Uterus (tissue), 4 donors: Measurements from ENCODE around the gene SPOCK1. TPM values are rescaled to one million over a fixed set of nuclear protein-coding genes. Genes with fewer than 3 reads are reported as not detected.

Experiments
- DNase-seq, 2 donors: peaks; one replicate each; pipeline ENCODE4 v3.0.0-alpha.2; 2019 to 2020
- H3K27ac ChIP-seq, 2 donors: fragments of 200-600 bp; sonication (generic); 1 replicate in 1 of 2; 2 replicates in 1 of 2; pipeline ENCODE4 v1.5.1; 2016 to 2018
- H3K27me3 ChIP-seq, 2 donors: fragments of 200-600 bp; sonication (generic); one replicate each; pipeline ENCODE4 v1.5.1; 2018 to 2019; ENCODE audit warnings: control low read depth in 1 of 2
- H3K36me3 ChIP-seq, 2 donors: fragments of 200-600 bp; sonication (generic); one replicate each; pipeline ENCODE4 v1.5.1; 2019; ENCODE audit warnings: control low read depth in 1 of 2
- H3K4me1 ChIP-seq, 2 donors: fragments of 200-600 bp; sonication (generic); one replicate each; pipeline ENCODE4 v1.5.1; 2018 to 2019; ENCODE audit warnings: control low read depth in 1 of 2
- H3K4me3 ChIP-seq, 2 donors: fragments of 200-600 bp; sonication (generic); 1 replicate in 1 of 2; 2 replicates in 1 of 2; pipeline ENCODE4 v1.5.1; 2018 to 2019; ENCODE audit warnings: mild to moderate bottlenecking in 1 of 2
- H3K9me3 ChIP-seq, 2 donors: fragments of 200-600 bp; sonication (generic); one replicate each; pipeline ENCODE4 v1.5.1; 2019; ENCODE audit warnings: control low read depth in 1 of 2
- POLR2A ChIP-seq, 2 donors: fragments of 450-650 bp; IDR thresholded peaks; one replicate each; pipeline ENCODE4 v1.6.1; 2016; ENCODE audit warnings: antibody characterized with exemption in 2 of 2, mild to moderate bottlenecking in 1 of 2, moderate library complexity in 1 of 2
- intact Hi-C: fragments of 100-400 bp; cut with DNase I; formaldehyde crosslinking; loops from one replicate; pipeline ENCODE4 v1.15.1; 2023; ENCODE audit warnings: low total_unique reads
- total RNA-seq, 4 donors: library from RNA; depleted of rRNA in 3 of 4; stranded (reverse); fragments of >200 nt in 3 of 4; gene quantifications; one replicate each; pipeline versions ENCODE4 v1.1.0 to v1.2.4, GENCODE V29; 2014 to 2023
- TF ChIP-seq, protein P1 (sequence below), 4 experiments: fragments of 200-600 bp in 2 of 4; fragments of 450-650 bp in 2 of 4; sonication (generic) in 2 of 4; IDR thresholded peaks; one replicate each; pipeline ENCODE4 v1.5.1; 2016 to 2019; ENCODE audit warnings: antibody characterized with exemption in 4 of 4, mild to moderate bottlenecking in 2 of 4, moderate library complexity in 1 of 4
- donor health status: DM: yes; HTN: yes; CAD: no.

Gene SPOCK1
- total RNA-seq, 4 donors from 2014 or later, result 31.8 to 131 (median 45.1) TPM

DNA sequence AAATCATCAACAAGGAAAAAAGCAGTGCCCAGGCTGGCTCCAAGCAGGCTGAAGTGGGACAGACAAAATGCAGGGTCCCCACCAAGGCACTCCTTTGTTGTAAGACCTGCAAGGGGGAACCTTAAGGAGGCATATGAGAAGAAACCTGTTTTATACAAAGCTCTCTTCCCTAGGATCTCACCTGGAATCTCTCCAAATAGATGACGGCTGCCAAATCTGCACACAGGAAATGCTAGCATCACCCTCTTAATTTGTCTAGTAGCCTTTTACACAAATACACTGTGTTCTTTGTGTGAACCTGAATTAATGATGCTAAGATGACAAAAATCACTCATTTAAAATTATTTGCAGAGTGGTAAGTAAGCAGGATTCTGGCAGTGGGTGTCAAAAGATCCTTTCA is 280.2 kb downstream of the SPOCK1 start:
- H3K27ac ChIP-seq, result no peak overlapping the region
- no peaks in the 10 kb centered on the region for H3K36me3 ChIP-seq
- no peaks in the 10 kb centered on the region for H3K4me1 ChIP-seq
- no peak overlapping the region for H3K4me3 ChIP-seq
- no peaks in the 10 kb centered on the region for H3K9me3 ChIP-seq
- TF ChIP-seq, protein P1, sequence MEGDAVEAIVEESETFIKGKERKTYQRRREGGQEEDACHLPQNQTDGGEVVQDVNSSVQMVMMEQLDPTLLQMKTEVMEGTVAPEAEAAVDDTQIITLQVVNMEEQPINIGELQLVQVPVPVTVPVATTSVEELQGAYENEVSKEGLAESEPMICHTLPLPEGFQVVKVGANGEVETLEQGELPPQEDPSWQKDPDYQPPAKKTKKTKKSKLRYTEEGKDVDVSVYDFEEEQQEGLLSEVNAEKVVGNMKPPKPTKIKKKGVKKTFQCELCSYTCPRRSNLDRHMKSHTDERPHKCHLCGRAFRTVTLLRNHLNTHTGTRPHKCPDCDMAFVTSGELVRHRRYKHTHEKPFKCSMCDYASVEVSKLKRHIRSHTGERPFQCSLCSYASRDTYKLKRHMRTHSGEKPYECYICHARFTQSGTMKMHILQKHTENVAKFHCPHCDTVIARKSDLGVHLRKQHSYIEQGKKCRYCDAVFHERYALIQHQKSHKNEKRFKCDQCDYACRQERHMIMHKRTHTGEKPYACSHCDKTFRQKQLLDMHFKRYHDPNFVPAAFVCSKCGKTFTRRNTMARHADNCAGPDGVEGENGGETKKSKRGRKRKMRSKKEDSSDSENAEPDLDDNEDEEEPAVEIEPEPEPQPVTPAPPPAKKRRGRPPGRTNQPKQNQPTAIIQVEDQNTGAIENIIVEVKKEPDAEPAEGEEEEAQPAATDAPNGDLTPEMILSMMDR (IDR thresholded peaks at IDR 0.05), result no peak
- TF ChIP-seq POLR2A (IDR thresholded peaks at IDR 0.05), result no peak
- no peaks in the 10 kb centered on the region for H3K27me3 ChIP-seq
- DNase-seq, result no peak
- intact Hi-C loops, result no loop called here

DNA sequence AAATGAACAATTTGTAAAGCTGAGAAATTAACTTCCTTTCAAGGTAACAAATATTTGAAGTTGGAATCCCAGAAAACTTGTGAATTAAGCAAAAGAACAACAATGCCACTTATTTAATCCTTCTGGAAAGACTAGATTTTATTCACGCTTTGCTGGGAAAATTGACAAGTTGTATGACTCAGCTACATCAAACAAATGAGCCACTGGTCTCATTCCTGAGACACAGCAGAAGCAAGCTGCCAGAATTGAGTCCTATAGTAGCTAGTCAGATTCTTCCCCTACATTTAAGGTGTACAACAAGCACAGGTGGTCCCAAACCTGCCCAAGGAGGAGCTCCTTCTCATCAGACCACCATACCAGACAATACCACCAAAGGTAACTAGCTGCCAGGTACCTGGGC is 280.7 kb downstream of the SPOCK1 start:
- H3K27me3 ChIP-seq, result no peaks in the 10 kb centered on the region
- H3K4me1 ChIP-seq, result no peaks in the 10 kb centered on the region
- no peak for DNase-seq
- TF ChIP-seq, protein P1 (IDR thresholded peaks at IDR 0.05), result no peak
- no peak for TF ChIP-seq POLR2A (IDR thresholded peaks at IDR 0.05)
- H3K4me3 ChIP-seq, result no peak overlapping the region
- H3K9me3 ChIP-seq, result no peaks in the 10 kb centered on the region
- intact Hi-C loops, result no loop called here
- H3K36me3 ChIP-seq, result no peaks in the 10 kb centered on the region
- no peak overlapping the region for H3K27ac ChIP-seq

DNA sequence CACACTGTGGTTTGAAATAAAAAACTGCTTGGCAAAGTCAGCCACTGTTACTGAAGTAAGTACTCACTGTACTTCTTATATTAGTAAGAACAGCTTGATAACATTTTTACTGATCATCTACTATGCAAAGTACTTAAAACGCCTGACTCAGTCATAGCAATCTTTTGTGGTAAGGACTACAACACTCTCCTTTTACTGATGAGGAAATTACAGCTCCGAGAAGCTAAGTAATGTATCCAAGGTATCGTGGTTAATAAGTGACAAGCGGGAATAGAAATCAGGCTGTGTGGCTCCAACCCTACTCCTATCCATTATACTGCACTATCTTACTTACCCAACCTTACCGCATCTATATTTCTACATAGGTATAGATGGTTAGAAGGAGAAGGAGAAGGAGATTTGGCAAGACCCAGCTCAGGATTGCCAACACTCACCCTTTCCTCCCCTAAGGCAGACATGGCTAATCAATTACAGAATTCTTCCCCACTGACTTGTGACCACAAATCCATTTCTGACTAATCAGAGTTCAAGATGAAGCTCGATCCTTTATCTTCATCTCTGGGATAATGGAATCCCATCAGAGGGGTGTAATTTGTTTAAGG is 281.4 kb downstream of the SPOCK1 start:
- no peak overlapping the region for H3K4me3 ChIP-seq
- H3K4me1 ChIP-seq, result no peaks in the 10 kb centered on the region
- H3K27me3 ChIP-seq, result no peaks in the 10 kb centered on the region
- no peaks in the 10 kb centered on the region for H3K36me3 ChIP-seq
- DNase-seq, result no peak
- no peak overlapping the region for H3K27ac ChIP-seq
- H3K9me3 ChIP-seq, result no peaks in the 10 kb centered on the region
- intact Hi-C loops, result no loop called here
- no peak for TF ChIP-seq POLR2A (IDR thresholded peaks at IDR 0.05)
- TF ChIP-seq, protein P1 (IDR thresholded peaks at IDR 0.05), result no peak

DNA sequence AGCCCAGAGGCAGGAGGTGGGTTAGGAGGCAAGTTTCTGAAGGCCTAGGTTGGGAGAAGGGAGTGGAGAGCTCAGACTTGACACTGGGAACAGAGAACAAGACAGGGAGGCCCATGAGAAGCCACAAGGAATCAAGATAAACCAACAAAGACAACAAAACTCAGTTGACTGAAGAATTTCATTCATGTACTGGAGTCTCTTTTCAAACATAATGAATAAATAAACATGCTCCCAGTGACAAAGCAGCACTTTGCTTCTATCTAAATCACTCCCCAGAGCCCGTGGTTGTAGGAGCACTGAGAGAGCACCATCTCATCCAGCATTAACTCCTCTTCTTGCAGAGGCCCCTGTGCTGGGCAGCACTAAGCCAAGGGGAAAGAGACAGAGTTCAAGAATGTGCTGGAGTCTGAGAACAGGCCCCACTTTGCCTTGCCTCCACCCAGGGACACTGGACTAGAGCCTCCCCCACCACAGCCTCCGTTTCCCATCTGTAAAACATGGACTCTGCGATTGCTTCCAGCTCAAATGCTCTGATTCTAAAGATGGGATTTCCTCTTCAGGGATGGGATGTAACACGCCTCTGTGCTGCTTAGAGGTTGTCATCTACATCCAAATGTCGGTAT is 282.0 kb downstream of the SPOCK1 start:
- no peaks in the 10 kb centered on the region for H3K4me1 ChIP-seq
- TF ChIP-seq, protein P1 (IDR thresholded peaks at IDR 0.05), result no peak
- no peak for TF ChIP-seq POLR2A (IDR thresholded peaks at IDR 0.05)
- no peak overlapping the region for H3K4me3 ChIP-seq
- no peak overlapping the region for H3K27ac ChIP-seq
- no peak for DNase-seq
- H3K36me3 ChIP-seq, result no peaks in the 10 kb centered on the region
- no peaks in the 10 kb centered on the region for H3K9me3 ChIP-seq
- H3K27me3 ChIP-seq, result no peaks in the 10 kb centered on the region
- intact Hi-C loops, result no loop called here

DNA sequence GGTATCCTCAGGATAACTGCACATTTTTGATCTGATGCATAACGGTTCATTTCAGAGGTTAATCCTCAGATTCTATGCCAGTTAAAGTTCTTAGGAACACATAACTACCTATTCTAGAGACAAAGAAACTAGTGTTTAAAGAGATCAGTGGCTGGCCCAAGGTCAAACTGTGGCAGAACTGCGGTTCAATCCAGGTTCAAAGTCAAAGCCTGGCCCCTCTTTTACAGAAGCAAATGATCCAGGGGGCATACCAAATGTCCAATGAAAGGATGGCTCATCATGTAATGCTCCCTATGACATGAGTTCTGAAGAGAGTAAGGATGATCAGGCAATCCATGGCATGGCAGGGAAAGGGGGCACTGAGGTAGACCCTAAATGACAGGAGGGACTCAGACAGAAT is 283.3 kb downstream of the SPOCK1 start:
- no peak overlapping the region for H3K4me3 ChIP-seq
- H3K4me1 ChIP-seq, result no peaks in the 10 kb centered on the region
- H3K27me3 ChIP-seq, result no peaks in the 10 kb centered on the region
- H3K27ac ChIP-seq, result no peak overlapping the region
- no peaks in the 10 kb centered on the region for H3K9me3 ChIP-seq
- no peak for TF ChIP-seq POLR2A (IDR thresholded peaks at IDR 0.05)
- TF ChIP-seq, protein P1 (IDR thresholded peaks at IDR 0.05), result no peak
- intact Hi-C loops, result no loop called here
- no peak for DNase-seq
- no peaks in the 10 kb centered on the region for H3K36me3 ChIP-seq
